Measurements from ENCODE around the gene ITIH3.
"Not testable (repeated sequence)": the region's sequence is repeated elsewhere in the genome, so short reads cannot be mapped to it uniquely, and the experiment has no call there.

ITIH3 gene, protein sequence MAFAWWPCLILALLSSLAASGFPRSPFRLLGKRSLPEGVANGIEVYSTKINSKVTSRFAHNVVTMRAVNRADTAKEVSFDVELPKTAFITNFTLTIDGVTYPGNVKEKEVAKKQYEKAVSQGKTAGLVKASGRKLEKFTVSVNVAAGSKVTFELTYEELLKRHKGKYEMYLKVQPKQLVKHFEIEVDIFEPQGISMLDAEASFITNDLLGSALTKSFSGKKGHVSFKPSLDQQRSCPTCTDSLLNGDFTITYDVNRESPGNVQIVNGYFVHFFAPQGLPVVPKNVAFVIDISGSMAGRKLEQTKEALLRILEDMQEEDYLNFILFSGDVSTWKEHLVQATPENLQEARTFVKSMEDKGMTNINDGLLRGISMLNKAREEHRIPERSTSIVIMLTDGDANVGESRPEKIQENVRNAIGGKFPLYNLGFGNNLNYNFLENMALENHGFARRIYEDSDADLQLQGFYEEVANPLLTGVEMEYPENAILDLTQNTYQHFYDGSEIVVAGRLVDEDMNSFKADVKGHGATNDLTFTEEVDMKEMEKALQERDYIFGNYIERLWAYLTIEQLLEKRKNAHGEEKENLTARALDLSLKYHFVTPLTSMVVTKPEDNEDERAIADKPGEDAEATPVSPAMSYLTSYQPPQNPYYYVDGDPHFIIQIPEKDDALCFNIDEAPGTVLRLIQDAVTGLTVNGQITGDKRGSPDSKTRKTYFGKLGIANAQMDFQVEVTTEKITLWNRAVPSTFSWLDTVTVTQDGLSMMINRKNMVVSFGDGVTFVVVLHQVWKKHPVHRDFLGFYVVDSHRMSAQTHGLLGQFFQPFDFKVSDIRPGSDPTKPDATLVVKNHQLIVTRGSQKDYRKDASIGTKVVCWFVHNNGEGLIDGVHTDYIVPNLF

DNA sequence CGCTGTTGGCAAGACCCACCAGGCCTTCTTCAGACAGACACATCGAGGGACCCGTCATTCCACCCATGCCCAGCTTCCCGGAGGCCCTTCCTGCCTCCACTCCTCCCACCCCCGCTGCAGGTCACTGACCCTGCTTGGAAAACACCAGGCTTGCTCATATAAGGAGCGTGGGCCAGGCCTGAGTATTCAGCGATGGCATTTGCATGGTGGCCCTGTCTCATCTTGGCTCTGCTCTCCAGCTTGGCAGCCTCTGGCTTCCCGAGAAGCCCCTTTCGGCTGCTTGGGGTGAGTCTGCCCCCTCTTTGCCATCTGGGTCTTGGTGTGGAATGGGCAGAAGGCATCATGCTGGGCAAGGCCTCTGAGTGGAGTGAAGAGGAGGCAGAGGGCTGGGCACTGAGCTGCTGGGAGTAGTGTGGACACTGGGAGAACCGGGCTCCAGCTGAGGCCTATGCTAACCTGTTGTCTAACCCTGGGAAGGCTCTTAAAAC is at the start of gene ITIH3:
Gene ITIH3 (plus strand): TSS at position 185 of the 488 bp plus-strand sequence. CDS start 8 bp downstream, at position 193.
- no peak for DNase-seq (ENCODE audit: low read depth)

DNA sequence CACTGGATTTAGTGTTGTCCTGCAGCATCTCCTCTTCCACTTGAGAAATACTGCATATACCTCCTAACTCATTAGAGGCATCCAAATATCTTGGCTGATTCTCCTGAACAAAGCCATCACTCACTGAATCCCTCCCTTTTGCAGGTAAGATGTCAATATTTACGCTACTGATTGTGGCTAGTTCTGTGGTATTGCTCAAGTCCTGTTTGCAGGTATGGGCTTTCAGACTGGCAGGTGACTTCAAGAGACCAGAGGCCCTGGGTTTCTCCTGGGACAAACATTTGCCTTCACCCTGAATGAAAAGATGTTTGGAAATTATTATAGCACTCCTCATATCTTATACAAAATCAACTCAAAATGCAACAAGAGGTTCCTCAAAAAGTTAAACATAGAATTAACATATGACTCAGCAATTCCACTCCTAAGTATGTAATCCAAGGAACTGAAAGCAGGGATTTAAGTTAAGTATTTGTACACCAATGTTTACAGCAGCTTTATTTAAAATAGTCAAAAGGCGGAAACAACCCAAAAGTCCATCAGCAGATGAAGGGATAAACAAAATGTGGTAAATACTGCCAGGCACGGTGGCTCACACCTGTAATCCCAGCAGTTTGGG is 42.4 kb upstream of the ITIH3 start:
- no peak for DNase-seq (ENCODE audit: low read depth)

DNA sequence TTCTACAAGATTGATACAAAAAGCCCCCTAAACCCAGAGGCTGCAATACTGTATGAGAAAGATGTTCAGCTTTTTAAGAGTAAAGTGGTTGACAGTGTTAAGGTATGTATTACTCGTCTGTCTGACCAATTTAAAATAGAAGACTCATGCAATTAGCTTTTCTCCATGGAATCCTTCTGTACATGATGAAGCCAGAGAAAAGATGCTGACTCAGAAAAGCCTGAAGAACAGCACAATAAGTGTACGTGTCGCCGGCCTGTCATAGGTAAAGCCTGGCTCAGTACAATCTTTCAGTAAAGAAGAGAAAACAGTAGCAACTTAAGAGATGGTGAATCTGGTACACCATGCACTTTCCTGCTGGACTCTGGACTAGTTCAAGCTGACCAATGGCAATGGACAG is 40.2 kb upstream of the ITIH3 start:
- no peak for DNase-seq (ENCODE audit: low read depth)

DNA sequence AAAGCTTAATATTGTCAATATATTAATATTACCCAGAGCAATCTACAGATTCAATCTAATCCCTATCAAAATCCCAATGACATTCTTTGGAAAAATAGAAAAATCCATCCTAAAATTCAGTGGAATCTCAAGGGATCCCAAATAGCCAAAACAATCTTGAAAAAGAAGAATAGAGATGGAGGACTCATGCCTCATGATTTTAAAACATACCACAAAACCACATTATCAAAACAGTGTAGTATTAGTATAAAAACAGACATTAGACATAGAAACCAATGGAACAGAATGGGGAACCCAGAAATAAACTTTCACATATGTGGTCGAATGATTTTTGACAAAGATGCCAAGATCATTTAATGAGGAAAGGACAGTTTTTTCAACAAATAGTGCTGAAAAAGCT is 38.5 kb upstream of the ITIH3 start:
- no peak for DNase-seq (ENCODE audit: low read depth)

DNA sequence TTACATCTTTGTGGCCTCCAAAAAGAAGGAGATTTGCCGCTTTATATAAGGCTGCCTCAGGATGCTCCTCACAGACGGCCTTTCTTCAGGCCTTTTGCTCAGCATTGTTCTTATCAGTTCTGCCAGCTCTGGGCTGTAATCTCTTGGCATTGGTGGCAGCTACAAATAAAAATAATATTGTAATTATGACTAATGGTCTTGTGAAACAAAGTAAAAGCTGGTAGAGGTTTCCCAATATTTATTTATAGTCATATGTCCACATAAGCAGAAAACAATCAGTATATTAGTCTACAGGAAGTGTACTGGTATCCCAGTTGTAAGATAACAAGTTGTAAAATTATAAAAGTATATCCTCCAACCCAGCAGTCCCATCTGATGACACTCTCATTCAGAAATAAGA is 31.1 kb upstream of the ITIH3 start:
- no peak for DNase-seq (ENCODE audit: low read depth)

- DNase-seq (ENCODE audit: low read depth): no peak
These were observed 24.7 kb upstream of the ITIH3 start for GRCh38 chr3:52769786-52770455.

GRCh38 chr3:52770496-52771333 is 23.9 kb upstream of the ITIH3 start, which contains the start of gene NEK4:
Gene NEK4 (minus strand): TSS chr3:52770940. CDS start chr3:52770746, 194 bp downstream.
- peak; percentile 44 for DNase-seq (ENCODE audit: low read depth)

DNA sequence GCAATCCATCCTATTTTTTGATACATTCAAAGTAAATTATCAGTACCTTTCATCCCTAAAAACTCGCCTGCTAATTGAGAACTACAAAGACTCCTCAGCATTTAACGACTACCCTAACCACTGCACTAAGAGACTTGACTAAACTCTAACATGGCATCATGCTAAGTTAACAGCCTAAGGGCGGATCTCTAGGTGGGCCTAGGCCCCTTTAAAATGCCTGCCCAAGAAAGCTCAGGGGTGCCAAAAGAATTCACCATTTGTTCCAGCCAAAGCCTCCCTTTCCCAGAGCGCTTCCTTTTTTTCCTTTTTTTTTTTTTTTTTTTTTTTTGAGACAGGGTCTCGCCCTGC is 23.3 kb upstream of the ITIH3 start:
- DNase-seq (ENCODE audit: low read depth): no peak

- DNase-seq (ENCODE audit: low read depth): no peak
These were observed 22.9 kb upstream of the ITIH3 start for GRCh38 chr3:52771702-52772101.

GRCh38 chr3:52773361-52774065 is 21.1 kb upstream of the ITIH3 start:
- DNase-seq (ENCODE audit: low read depth): no peak

GRCh38 chr3:52774066-52774713 is 20.4 kb upstream of the ITIH3 start:
- DNase-seq (ENCODE audit: low read depth): no peak

GRCh38 chr3:52774901-52775864 is 19.4 kb upstream of the ITIH3 start:
- no peak for DNase-seq (ENCODE audit: low read depth)

- no peak for DNase-seq (ENCODE audit: low read depth)
These were observed 18.7 kb upstream of the ITIH3 start for GRCh38 chr3:52775877-52776276.

DNA sequence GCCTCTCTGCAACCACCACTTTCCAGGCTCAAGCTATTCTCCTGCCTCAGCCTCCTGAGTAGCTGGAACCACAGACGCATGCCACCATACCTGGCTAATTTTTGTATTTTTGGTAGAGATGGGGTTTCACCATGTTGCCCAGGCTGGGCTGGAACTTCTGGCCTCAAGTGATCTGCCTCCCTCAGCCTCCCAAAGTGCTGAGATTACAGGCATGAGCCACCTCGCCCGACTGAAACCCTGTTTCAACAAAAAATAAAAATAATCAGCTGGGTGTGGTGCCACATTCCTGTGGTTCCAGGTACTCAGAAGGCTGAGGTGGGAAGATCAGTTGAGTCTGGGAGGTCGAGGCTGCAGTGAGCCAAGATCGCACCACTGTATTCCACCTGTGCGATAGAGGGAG is 18.1 kb upstream of the ITIH3 start:
- DNase-seq (ENCODE audit: low read depth): not testable (repeated sequence)

GRCh38 chr3:52777127-52777958 is 17.3 kb upstream of the ITIH3 start, which contains the start of gene ITIH1:
Gene ITIH1 (plus strand): TSS chr3:52777599. CDS start chr3:52777616, 17 bp downstream.
- DNase-seq (ENCODE audit: low read depth): no peak

DNA sequence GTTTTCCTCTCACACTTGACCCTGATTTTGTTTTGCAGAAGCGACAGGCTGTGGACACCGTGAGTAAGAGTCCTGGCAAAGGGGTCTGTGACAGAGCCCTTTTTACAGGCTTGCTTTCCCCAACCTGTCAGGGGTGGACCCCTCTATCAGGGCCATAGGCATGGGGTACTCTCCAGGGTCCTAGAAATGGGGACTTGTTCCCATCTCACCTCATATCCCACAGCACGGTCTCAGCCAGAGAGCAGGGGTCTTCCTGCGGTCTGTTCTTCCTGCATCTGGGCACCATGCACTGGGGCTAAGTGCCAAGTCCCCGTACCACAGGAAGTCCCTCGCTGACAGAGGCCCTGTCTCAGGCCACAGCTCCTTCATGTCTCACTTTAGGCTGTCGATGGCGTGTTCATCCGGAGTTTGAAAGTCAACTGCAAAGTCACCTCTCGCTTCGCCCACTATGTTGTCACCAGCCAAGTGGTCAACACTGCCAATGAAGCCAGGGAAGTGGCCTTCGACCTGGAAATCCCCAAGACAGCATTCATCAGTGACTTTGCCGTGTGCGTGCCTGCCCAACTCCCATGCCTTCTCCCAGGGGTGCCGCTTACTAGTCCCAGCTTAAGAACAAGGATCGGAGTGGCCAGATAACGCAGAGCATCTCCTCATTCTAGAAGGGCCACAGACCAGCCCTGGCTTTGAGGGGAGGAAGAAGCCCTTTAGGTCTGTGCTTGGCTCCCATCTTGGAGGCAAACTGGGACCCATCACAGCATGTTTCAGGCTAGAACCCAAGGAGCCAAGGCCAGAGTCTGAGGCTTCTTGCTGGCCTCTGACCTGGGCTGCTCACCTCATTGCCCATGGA is 16.4 kb upstream of the ITIH3 start:
- no peak for DNase-seq (ENCODE audit: low read depth)

All from T-helper 22 cell (primary cell).